HG03521 (cell line): ENCODE measurements around the gene SOCS4.
"Not testable (repeated sequence)": the region's sequence is repeated elsewhere in the genome, so short reads cannot be mapped to it uniquely, and the experiment has no call there.

Experiments used
- ATAC-seq: cut with Tn5 transposase; IDR thresholded peaks from one replicate; pipeline ENCODE4 v1.9.1; 2021; ENCODE audit warnings: mild to moderate bottlenecking, moderate library complexity; ENCODE audit not compliant: unreplicated experiment

SOCS4 gene

GRCh38 chr14:55051423-55052268 is 24.6 kb downstream of the SOCS4 start, which contains the start of gene MAPK1IP1L:
MAPK1IP1L (plus strand) TSS chr14:55051647; CDS start chr14:55061684, 10,037 bp downstream.
- ATAC-seq: peak; percentile 93

GRCh38 chr14:55052269-55052930 is 25.4 kb downstream of the SOCS4 start:
- ATAC-seq: no peak

GRCh38 chr14:55053018-55053417 is 26.0 kb downstream of the SOCS4 start:
- no peak for ATAC-seq

- ATAC-seq: no peak
These were observed 26.5 kb downstream of the SOCS4 start for GRCh38 chr14:55053500-55053899.

GRCh38 chr14:55054098-55054497 is 27.1 kb downstream of the SOCS4 start:
- no peak for ATAC-seq

GRCh38 chr14:55057919-55058318 is 30.9 kb downstream of the SOCS4 start:
- ATAC-seq: no peak

- no peak for ATAC-seq
These were observed 32.3 kb downstream of the SOCS4 start for GRCh38 chr14:55059333-55059732.

GRCh38 chr14:55062517-55063351 is 35.7 kb downstream of the SOCS4 start:
- ATAC-seq: no peak

- ATAC-seq: not testable (repeated sequence)
These were observed 37.9 kb downstream of the SOCS4 start for GRCh38 chr14:55064896-55065295.

- ATAC-seq: no peak
These were observed 38.4 kb downstream of the SOCS4 start for GRCh38 chr14:55065411-55065810.

- no peak for ATAC-seq
These were observed 39.2 kb downstream of the SOCS4 start for GRCh38 chr14:55066223-55066622.

- no peak for ATAC-seq
These were observed 44.0 kb downstream of the SOCS4 start for GRCh38 chr14:55070981-55071411.

- ATAC-seq: peak; percentile 35
These were observed 45.0 kb downstream of the SOCS4 start for GRCh38 chr14:55071870-55072640.

GRCh38 chr14:55073856-55074255 is 46.8 kb downstream of the SOCS4 start:
- no peak for ATAC-seq

GRCh38 chr14:55074662-55075061 is 47.6 kb downstream of the SOCS4 start:
- ATAC-seq: peak; percentile 49

- no peak for ATAC-seq
These were observed 48.7 kb downstream of the SOCS4 start for GRCh38 chr14:55075628-55076175.

GRCh38 chr14:55077170-55078151 is 50.4 kb downstream of the SOCS4 start:
- peak; percentile 37 for ATAC-seq

GRCh38 chr14:55079961-55080360 is 52.9 kb downstream of the SOCS4 start:
- ATAC-seq: not testable (repeated sequence)
